Neural cell (in vitro differentiated cells): ENCODE results near the gene ZFPM1. TPM values are rescaled to one million over a fixed set of nuclear protein-coding genes. Genes with fewer than 3 reads are reported as not detected.

Experiments
- H2AFZ ChIP-seq: fragments of 200-600, 300-800 bp; sonication (generic), shearing (Covaris generic); 2 replicates; pipeline ENCODE4 v1.6.0; 2014; ENCODE audit warnings: low read depth, mild to moderate bottlenecking, antibody characterized with exemption, low read length, moderate library complexity
- H3F3A ChIP-seq: fragments of 200-600 bp; shearing (Covaris generic); 2 replicates; pipeline ENCODE4 v1.6.1; 2016; ENCODE audit warnings: mild to moderate bottlenecking, moderate library complexity, mixed read lengths, antibody characterized with exemption, low read length; ENCODE audit not compliant: insufficient read depth, poor library complexity, severe bottlenecking
- H3K27ac ChIP-seq: fragments of 200-600, 300-800 bp; sonication (generic), shearing (Covaris generic); 2 replicates; pipeline ENCODE4 v1.5.1; 2014; ENCODE audit warnings: mild to moderate bottlenecking, low read length, moderate library complexity
- H3K27me3 ChIP-seq: fragments of 300-800, 200-600 bp; sonication (generic), shearing (Covaris generic); 2 replicates; pipeline ENCODE4 v1.6.0; 2014; ENCODE audit warnings: mild to moderate bottlenecking, low read depth, low read length, moderate library complexity; ENCODE audit not compliant: insufficient read depth
- H3K36me3 ChIP-seq: fragments of 300-800, 200-600 bp; sonication (generic), shearing (Covaris generic); 2 replicates; pipeline ENCODE4 v1.5.1; 2014; ENCODE audit warnings: mild to moderate bottlenecking, antibody characterized with exemption, low read length, moderate library complexity; ENCODE audit not compliant: insufficient read depth
- H3K4me2 ChIP-seq: fragments of 300-800, 200-600 bp; sonication (generic), shearing (Covaris generic); 2 replicates; pipeline ENCODE4 v1.6.0; 2014; ENCODE audit warnings: mild to moderate bottlenecking, low read length
- H3K4me3 ChIP-seq: fragments of 300-800, 200-600 bp; sonication (generic), shearing (Covaris generic); 2 replicates; pipeline ENCODE4 v1.5.1; 2014; ENCODE audit warnings: mild to moderate bottlenecking, low read length, moderate library complexity
- H3K79me2 ChIP-seq: fragments of 200-600 bp; shearing (Covaris generic); replicated peaks from 2 replicates; pipeline ENCODE4 v1.6.0; 2014; ENCODE audit warnings: mild to moderate bottlenecking, low read length, moderate library complexity; ENCODE audit not compliant: insufficient read depth
- H3K9ac ChIP-seq: fragments of 300-800, 200-600 bp; sonication (generic), shearing (Covaris generic); 2 replicates; pipeline ENCODE4 v1.6.1; 2016; ENCODE audit warnings: mild to moderate bottlenecking, low read length, mixed read lengths
- H3K9me2 ChIP-seq: fragments of 200-600 bp; shearing (Covaris generic); 2 replicates; pipeline ENCODE4 v1.6.1; 2016; ENCODE audit warnings: mild to moderate bottlenecking, low read length, mixed read lengths; ENCODE audit not compliant: insufficient read depth
- H3K9me3 ChIP-seq: fragments of 200-600, 300-800 bp; sonication (generic), shearing (Covaris generic); 2 replicates; pipeline ENCODE4 v1.6.1; 2016; ENCODE audit warnings: mild to moderate bottlenecking, mixed run types, low read length, moderate library complexity, mixed read lengths
- H4K20me1 ChIP-seq: fragments of 200-600 bp; shearing (Covaris generic); 2 replicates; pipeline ENCODE4 v1.6.1; 2016; ENCODE audit warnings: mild to moderate bottlenecking, mixed run types; ENCODE audit not compliant: insufficient read depth
- EP300 ChIP-seq: fragments of 450-650 bp; conservative IDR thresholded peaks from 2 replicates; pipeline ENCODE4 v1.6.1; 2014; ENCODE audit warnings: antibody characterized with exemption, mild to moderate bottlenecking, moderate library complexity; ENCODE audit not compliant: poor library complexity, severe bottlenecking
- EZH2 ChIP-seq: fragments of 200-600, 300-800 bp; shearing (Covaris generic), sonication (generic); IDR thresholded peaks from 2 replicates; pipeline ENCODE4 v1.6.1; 2014; ENCODE audit warnings: antibody characterized with exemption, low read length, borderline replicate concordance, mild to moderate bottlenecking; ENCODE audit not compliant: insufficient read depth, poor library complexity, severe bottlenecking
- MXI1 ChIP-seq: fragments of 450-650 bp; conservative IDR thresholded peaks from 2 replicates; pipeline ENCODE4 v1.6.1; 2014; ENCODE audit warnings: antibody characterized with exemption, mild to moderate bottlenecking; ENCODE audit not compliant: poor library complexity, severe bottlenecking
- POLR2AphosphoS5 ChIP-seq: IDR thresholded peaks from 2 replicates; pipeline ENCODE4 v1.6.1; 2012
- RAD21 ChIP-seq: fragments of 450-650 bp; conservative IDR thresholded peaks from 2 replicates; pipeline ENCODE4 v1.6.1; 2014; ENCODE audit warnings: antibody characterized with exemption, mild to moderate bottlenecking, moderate library complexity
- SMC3 ChIP-seq: fragments of 450-650 bp; conservative IDR thresholded peaks from 2 replicates; pipeline ENCODE4 v1.6.1; 2014; ENCODE audit warnings: antibody characterized with exemption, mild to moderate bottlenecking, moderate library complexity; ENCODE audit not compliant: poor library complexity
- TAF1 ChIP-seq: IDR thresholded peaks from 2 replicates; pipeline ENCODE4 v1.6.1; 2012; ENCODE audit warnings: low read depth
- polyA plus RNA-seq: library from polyadenylated mRNA; depleted of rRNA; stranded (reverse); fragments of >200 nt; gene quantifications from 2 replicates; pipeline ENCODE4 v1.2.3, GENCODE V29; 2014
- TF ChIP-seq, protein P1 (sequence below): IDR thresholded peaks from 2 replicates; pipeline ENCODE4 v1.6.1; 2012; ENCODE audit warnings: borderline replicate concordance
- TF ChIP-seq, protein P2 (sequence below): fragments of 450-650 bp; IDR thresholded peaks from 2 replicates; pipeline ENCODE4 v1.5.1; 2014; ENCODE audit warnings: antibody characterized with exemption, mild to moderate bottlenecking, moderate library complexity; ENCODE audit not compliant: poor library complexity, severe bottlenecking

The ZFPM1 gene
- polyA plus RNA-seq, 1 donor from 2014 or later = 0.41 TPM

DNA sequence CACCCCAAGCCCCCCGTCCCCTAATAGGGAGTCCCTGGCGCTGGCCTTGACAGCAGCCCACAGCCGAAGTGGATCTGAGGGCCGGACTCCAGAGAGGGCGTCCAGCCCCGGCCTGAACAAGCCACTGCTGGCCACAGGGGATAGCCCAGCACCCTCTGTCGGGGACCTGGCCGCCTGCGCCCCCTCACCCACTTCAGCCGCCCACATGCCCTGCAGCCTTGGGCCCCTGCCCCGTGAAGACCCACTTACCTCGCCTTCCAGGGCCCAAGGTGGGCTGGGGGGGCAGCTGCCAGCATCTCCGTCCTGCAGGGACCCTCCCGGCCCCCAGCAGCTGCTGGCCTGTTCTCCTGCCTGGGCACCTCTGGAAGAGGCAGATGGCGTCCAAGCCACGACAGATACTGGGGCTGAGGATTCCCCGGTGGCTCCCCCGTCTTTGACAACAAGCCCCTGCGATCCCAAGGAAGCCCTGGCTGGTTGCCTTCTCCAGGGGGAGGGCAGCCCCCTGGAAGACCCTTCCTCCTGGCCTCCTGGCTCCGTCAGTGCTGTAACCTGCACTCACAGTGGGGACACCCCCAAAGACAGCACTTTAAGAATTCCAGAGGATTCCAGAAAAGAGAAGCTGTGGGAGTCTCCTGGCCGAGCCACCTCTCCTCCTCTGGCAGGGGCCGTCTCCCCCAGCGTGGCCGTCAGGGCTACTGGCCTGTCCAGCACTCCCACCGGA is 19.3 kb upstream of the ZFPM1 start (continued):
- TF ChIP-seq, protein P1, sequence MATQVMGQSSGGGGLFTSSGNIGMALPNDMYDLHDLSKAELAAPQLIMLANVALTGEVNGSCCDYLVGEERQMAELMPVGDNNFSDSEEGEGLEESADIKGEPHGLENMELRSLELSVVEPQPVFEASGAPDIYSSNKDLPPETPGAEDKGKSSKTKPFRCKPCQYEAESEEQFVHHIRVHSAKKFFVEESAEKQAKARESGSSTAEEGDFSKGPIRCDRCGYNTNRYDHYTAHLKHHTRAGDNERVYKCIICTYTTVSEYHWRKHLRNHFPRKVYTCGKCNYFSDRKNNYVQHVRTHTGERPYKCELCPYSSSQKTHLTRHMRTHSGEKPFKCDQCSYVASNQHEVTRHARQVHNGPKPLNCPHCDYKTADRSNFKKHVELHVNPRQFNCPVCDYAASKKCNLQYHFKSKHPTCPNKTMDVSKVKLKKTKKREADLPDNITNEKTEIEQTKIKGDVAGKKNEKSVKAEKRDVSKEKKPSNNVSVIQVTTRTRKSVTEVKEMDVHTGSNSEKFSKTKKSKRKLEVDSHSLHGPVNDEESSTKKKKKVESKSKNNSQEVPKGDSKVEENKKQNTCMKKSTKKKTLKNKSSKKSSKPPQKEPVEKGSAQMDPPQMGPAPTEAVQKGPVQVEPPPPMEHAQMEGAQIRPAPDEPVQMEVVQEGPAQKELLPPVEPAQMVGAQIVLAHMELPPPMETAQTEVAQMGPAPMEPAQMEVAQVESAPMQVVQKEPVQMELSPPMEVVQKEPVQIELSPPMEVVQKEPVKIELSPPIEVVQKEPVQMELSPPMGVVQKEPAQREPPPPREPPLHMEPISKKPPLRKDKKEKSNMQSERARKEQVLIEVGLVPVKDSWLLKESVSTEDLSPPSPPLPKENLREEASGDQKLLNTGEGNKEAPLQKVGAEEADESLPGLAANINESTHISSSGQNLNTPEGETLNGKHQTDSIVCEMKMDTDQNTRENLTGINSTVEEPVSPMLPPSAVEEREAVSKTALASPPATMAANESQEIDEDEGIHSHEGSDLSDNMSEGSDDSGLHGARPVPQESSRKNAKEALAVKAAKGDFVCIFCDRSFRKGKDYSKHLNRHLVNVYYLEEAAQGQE = no peak
- TF ChIP-seq EZH2 = no peak
- TF ChIP-seq POLR2AphosphoS5 = no peak

DNA sequence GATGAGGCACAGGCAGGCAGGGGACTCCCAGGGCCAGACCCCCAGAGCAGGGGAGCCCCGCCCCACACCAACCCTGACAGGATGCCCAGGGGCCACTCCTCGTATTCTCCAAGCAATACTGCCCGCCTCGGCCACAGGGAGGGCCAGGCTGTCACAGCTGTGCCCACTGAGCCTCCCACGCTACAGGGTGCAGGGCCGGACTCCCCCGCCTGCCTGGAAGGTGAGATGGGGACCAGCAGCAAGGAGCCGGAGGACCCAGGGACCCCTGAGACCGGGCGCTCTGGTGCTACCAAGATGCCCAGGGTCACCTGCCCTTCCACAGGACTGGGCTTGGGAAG is 18.8 kb upstream of the ZFPM1 start:
- H3K9me2 ChIP-seq = no peaks in the 10 kb centered on the region
- TF ChIP-seq RAD21 (no peak), SMC3 (no peak), EP300 (no peak), EZH2 (no peak), POLR2AphosphoS5 (no peak), MXI1 (no peak), TAF1 (no peak)
- TF ChIP-seq, protein P2, sequence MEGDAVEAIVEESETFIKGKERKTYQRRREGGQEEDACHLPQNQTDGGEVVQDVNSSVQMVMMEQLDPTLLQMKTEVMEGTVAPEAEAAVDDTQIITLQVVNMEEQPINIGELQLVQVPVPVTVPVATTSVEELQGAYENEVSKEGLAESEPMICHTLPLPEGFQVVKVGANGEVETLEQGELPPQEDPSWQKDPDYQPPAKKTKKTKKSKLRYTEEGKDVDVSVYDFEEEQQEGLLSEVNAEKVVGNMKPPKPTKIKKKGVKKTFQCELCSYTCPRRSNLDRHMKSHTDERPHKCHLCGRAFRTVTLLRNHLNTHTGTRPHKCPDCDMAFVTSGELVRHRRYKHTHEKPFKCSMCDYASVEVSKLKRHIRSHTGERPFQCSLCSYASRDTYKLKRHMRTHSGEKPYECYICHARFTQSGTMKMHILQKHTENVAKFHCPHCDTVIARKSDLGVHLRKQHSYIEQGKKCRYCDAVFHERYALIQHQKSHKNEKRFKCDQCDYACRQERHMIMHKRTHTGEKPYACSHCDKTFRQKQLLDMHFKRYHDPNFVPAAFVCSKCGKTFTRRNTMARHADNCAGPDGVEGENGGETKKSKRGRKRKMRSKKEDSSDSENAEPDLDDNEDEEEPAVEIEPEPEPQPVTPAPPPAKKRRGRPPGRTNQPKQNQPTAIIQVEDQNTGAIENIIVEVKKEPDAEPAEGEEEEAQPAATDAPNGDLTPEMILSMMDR = no peak
- TF ChIP-seq, protein P1 = no peak
- H3K27me3 ChIP-seq = peaks cover 27% of the 10 kb centered on the region
- H3F3A ChIP-seq = no peaks in the 10 kb centered on the region
- no peak overlapping the region for H3K4me2 ChIP-seq
- H3K9ac ChIP-seq = no peak overlapping the region
- H2AFZ ChIP-seq = no peak overlapping the region
- H4K20me1 ChIP-seq = no peaks in the 10 kb centered on the region
- H3K9me3 ChIP-seq = no peaks in the 10 kb centered on the region
- no peak overlapping the region for H3K4me3 ChIP-seq
- no peaks in the 10 kb centered on the region for H3K36me3 ChIP-seq
- no peaks in the 10 kb centered on the region for H3K79me2 ChIP-seq
- no peak overlapping the region for H3K27ac ChIP-seq
